IMR-90 (cell line): ENCODE data around the gene CD28. TPM values are rescaled to one million over a fixed set of nuclear protein-coding genes. Genes with fewer than 3 reads are reported as not detected.

ENCODE experiments used
- ATAC-seq: fragments of 200-7000 bp; cut with Tn5 transposase; 2 replicates; pipeline ENCODE4 v1.9.1; 2020; ENCODE audit warnings: low read depth, mild to moderate bottlenecking, moderate library complexity
- BruUV-seq: library from RNA; stranded (reverse); fragments of 400-500 nt; replicated peaks from 2 replicates; lab custom pipeline; 2021; lab: Mats Ljungman, UMichigan
- CTCF ChIA-PET: fragments of 300-600 bp; formaldehyde crosslinking; extraction: SDS; loops from one replicate; lab custom pipeline; 2021; ENCODE audit warnings: antibody characterized with exemption; lab: Yijun Ruan, JAX
- POLR2A ChIA-PET: fragments of 300-600 bp; sonication (Branson Sonifier 250); formaldehyde crosslinking; loops from one replicate; lab custom pipeline; 2022; ENCODE audit warnings: antibody characterized with exemption; ENCODE audit not compliant: unreplicated experiment; lab: Charles Lee
- DNase-seq: peaks from one replicate; pipeline ENCODE4 v3.0.0; 2013
- H2AFZ ChIP-seq: replicated peaks from 2 replicates; pipeline ENCODE3; 2013; ENCODE audit warnings: low read length, mild to moderate bottlenecking; ENCODE audit not compliant: poor library complexity
- H2AK5ac ChIP-seq: 2 replicates; pipeline ENCODE4 v1.6.1; 2013; ENCODE audit warnings: low read depth, low read length, inconsistent platforms
- H2AK9ac ChIP-seq: replicated peaks from 2 replicates; pipeline ENCODE3; 2013; ENCODE audit warnings: mild to moderate bottlenecking, low read depth, low read length, moderate library complexity; ENCODE audit not compliant: poor library complexity
- H2BK120ac ChIP-seq: 2 replicates; pipeline ENCODE4 v1.6.1; 2013; ENCODE audit warnings: low read depth, low read length, inconsistent platforms
- H2BK15ac ChIP-seq: 3 replicates; pipeline ENCODE4 v1.6.1; 2013; ENCODE audit warnings: low read depth, low read length, inconsistent platforms
- H2BK20ac ChIP-seq: 2 replicates; pipeline ENCODE4 v1.6.1; 2013; ENCODE audit warnings: low read depth, mild to moderate bottlenecking, inconsistent platforms, low read length, moderate library complexity
- H2BK5ac ChIP-seq: 2 replicates; pipeline ENCODE4 v1.6.1; 2013; ENCODE audit warnings: mild to moderate bottlenecking, low read depth, low read length, inconsistent platforms; ENCODE audit not compliant: poor library complexity, severe bottlenecking
- H3K14ac ChIP-seq: replicated peaks from 2 replicates; pipeline ENCODE4 v1.6.1; 2013; ENCODE audit warnings: low read depth, low read length, inconsistent platforms
- H3K18ac ChIP-seq: 2 replicates; pipeline ENCODE4 v1.6.1; 2013; ENCODE audit warnings: low read depth, low read length, control low read depth
- H3K23ac ChIP-seq: 2 replicates; pipeline ENCODE4 v1.6.1; 2013; ENCODE audit warnings: low read depth, low read length, inconsistent platforms
- H3K27ac ChIP-seq: 2 replicates; pipeline ENCODE4 v1.5.1; 2013; ENCODE audit warnings: mild to moderate bottlenecking, control low read depth, low read length; ENCODE audit not compliant: insufficient read depth
- H3K27me3 ChIP-seq: 2 replicates; pipeline ENCODE4 v1.6.1; 2013; ENCODE audit warnings: low read length; ENCODE audit not compliant: control insufficient read depth, insufficient read depth
- H3K36me3 ChIP-seq: 2 replicates; pipeline ENCODE4 v1.6.1; 2013; ENCODE audit warnings: low read length, mixed read lengths; ENCODE audit not compliant: control insufficient read depth, insufficient read depth
- H3K4ac ChIP-seq: 2 replicates; pipeline ENCODE4 v1.6.1; 2013; ENCODE audit warnings: low read depth, low read length, inconsistent platforms
- H3K4me1 ChIP-seq: 2 replicates; pipeline ENCODE4 v1.6.1; 2013; ENCODE audit warnings: low read length, mixed read lengths; ENCODE audit not compliant: control insufficient read depth, insufficient read depth
- H3K4me2 ChIP-seq: 2 replicates; pipeline ENCODE4 v1.6.1; 2013; ENCODE audit warnings: low read depth, mild to moderate bottlenecking, control low read depth, low read length, moderate library complexity
- H3K4me3 ChIP-seq: 2 replicates; pipeline ENCODE4 v1.5.1; 2013; ENCODE audit warnings: low read depth, mild to moderate bottlenecking, control low read depth, low read length, moderate library complexity; ENCODE audit not compliant: insufficient read depth
- H3K56ac ChIP-seq: 2 replicates; pipeline ENCODE4 v1.6.1; 2013; ENCODE audit warnings: low read length, inconsistent platforms; ENCODE audit not compliant: insufficient read depth; ENCODE audit errors: extremely low read depth
- H3K79me1 ChIP-seq, 2 experiments: 2 replicates each; pipeline ENCODE4 v1.6.1; 2013; ENCODE audit warnings: low read length in 2 of 2, inconsistent platforms in 1 of 2, low read depth in 1 of 2
- H3K9ac ChIP-seq: 2 replicates; pipeline ENCODE4 v1.6.1; 2013; ENCODE audit warnings: low read depth, low read length, control low read depth
- H3K9me1 ChIP-seq: 2 replicates; pipeline ENCODE4 v1.6.1; 2013; ENCODE audit warnings: low read length, inconsistent platforms; ENCODE audit not compliant: insufficient read depth
- H3K9me3 ChIP-seq: 2 replicates; pipeline ENCODE4 v1.6.1; 2013; ENCODE audit warnings: low read length; ENCODE audit not compliant: control insufficient read depth, insufficient read depth
- H4K20me1 ChIP-seq: 2 replicates; pipeline ENCODE4 v1.6.1; 2013; ENCODE audit warnings: low read length, inconsistent platforms; ENCODE audit not compliant: insufficient read depth
- H4K5ac ChIP-seq: 2 replicates; pipeline ENCODE4 v1.6.1; 2013; ENCODE audit warnings: mild to moderate bottlenecking, low read depth, low read length, control low read depth
- H4K8ac ChIP-seq, 2 experiments: 2 replicates each; pipeline ENCODE4 v1.6.1; 2013; ENCODE audit warnings: low read depth in 2 of 2, low read length in 2 of 2, control low read depth in 1 of 2, inconsistent platforms in 1 of 2
- H4K91ac ChIP-seq: 2 replicates; pipeline ENCODE4 v1.6.1; 2013; ENCODE audit warnings: low read depth, low read length, inconsistent platforms; ENCODE audit not compliant: insufficient read depth
- CEBPB ChIP-seq: IDR thresholded peaks from 2 replicates; pipeline ENCODE4 v1.6.1; 2012; ENCODE audit warnings: low read depth, low read length, improper control_type of control experiment
- CHD1 ChIP-seq: IDR thresholded peaks from 2 replicates; pipeline ENCODE4 v1.6.1; 2012; ENCODE audit warnings: low read depth, low read length, improper control_type of control experiment
- MAFK ChIP-seq: IDR thresholded peaks from 2 replicates; pipeline ENCODE4 v1.6.1; 2012; ENCODE audit warnings: low read depth, low read length, improper control_type of control experiment
- MAZ ChIP-seq: IDR thresholded peaks from 2 replicates; pipeline ENCODE4 v1.6.1; 2012; ENCODE audit warnings: low read depth, mild to moderate bottlenecking, low read length, improper control_type of control experiment, moderate library complexity, borderline replicate concordance
- POLR2A ChIP-seq: IDR thresholded peaks from 2 replicates; pipeline ENCODE4 v1.6.1; 2012; ENCODE audit warnings: mild to moderate bottlenecking, low read depth, low read length
- RAD21 ChIP-seq: IDR thresholded peaks from 2 replicates; pipeline ENCODE4 v1.6.1; 2012; ENCODE audit warnings: low read length, improper control_type of control experiment
- RCOR1 ChIP-seq: IDR thresholded peaks from 2 replicates; pipeline ENCODE4 v1.6.1; 2012; ENCODE audit warnings: mild to moderate bottlenecking, low read length, improper control_type of control experiment; ENCODE audit not compliant: insufficient replicate concordance
- WGBS, 2 experiments: methylation state at CpG; one replicate each; pipeline versions ENCODE4 v1.1.5 to v1.1.7; 2013; ENCODE audit warnings: missing lambda C conversion rate in 2 of 2; ENCODE audit not compliant: insufficient read length in 1 of 2; ENCODE audit errors: extremely low coverage in 2 of 2; 5-methylcytosine and 5-hydroxymethylcytosine counted together
- dilution Hi-C: fragments of 300-500 bp; cut with HindIII; formaldehyde crosslinking; loops from one replicate; pipeline ENCODE4 v1.14.3; 2018; ENCODE audit warnings: low sequenced_read_pairs; ENCODE audit not compliant: unreplicated experiment
- in situ Hi-C: fragments of 300-500 bp; cut with MboI; formaldehyde crosslinking; loops from 3 replicates; pipeline ENCODE4 v1.14.3; 2019; ENCODE audit warnings: low sequenced_read_pairs, inconsistent platforms, mixed read lengths
- intact Hi-C: fragments of 100-400 bp; cut with micrococcal nuclease; formaldehyde crosslinking; loops from 2 replicates; pipeline ENCODE4 v1.10.0; 2022
- polyA plus RNA-seq, 3 experiments: library from polyadenylated mRNA; depleted of rRNA; stranded (reverse); fragments of >200 nt; gene quantifications; 2 replicates each; pipeline ENCODE4 v1.2.3, GENCODE V29; 2012; ENCODE audit warnings: low replicate concordance in 1 of 3
- total RNA-seq: library from RNA; depleted of rRNA; stranded (reverse); fragments of >200 nt; gene quantifications from 2 replicates; pipeline ENCODE4 v1.2.3, GENCODE V29; 2012
- TF ChIP-seq, protein P1 (sequence below): fragments of 150-350 bp; IDR thresholded peaks from 2 replicates; pipeline ENCODE4 v1.6.1; 2017; ENCODE audit warnings: mild to moderate bottlenecking, antibody characterized with exemption, low read length, low read depth
- TF ChIP-seq, protein P2 (sequence below): conservative IDR thresholded peaks from 2 replicates; pipeline ENCODE4 v1.5.1; 2012; ENCODE audit warnings: mild to moderate bottlenecking, low read depth, low read length, improper control_type of control experiment

The CD28 gene
- total and polyA plus RNA-seq, 2 of the 4 experiments (the other 2 are of a cell fraction), result not detected

DNA sequence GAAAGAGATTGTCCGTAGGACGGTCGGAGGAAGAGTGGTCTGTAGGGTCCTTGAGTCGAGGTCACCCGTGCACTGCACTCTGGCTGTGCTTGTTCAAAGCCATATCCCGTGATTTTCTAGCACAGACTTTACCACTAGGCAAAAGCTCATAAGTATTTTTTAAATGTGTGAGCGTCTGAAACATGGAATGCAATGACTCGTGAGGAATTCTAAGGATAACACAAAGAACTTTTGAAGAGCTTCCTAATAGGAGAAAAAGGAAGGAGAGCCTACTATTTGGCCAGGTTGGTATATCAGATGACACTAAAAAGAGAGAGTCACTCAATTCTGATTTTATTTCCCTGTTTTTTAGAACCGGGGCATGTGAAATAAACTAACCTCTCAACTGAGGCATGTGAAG lies 68.3 kb downstream of the CD28 start:
- H3K23ac ChIP-seq, result no peak overlapping the region
- H3K4me3 ChIP-seq, result no peak overlapping the region
- no peaks in the 10 kb centered on the region for H3K9me1 ChIP-seq
- H3K27me3 ChIP-seq, result no peaks in the 10 kb centered on the region
- no peak overlapping the region for H2BK5ac ChIP-seq
- H2BK120ac ChIP-seq, result no peak overlapping the region
- peak; percentile 54 for DNase-seq
- POLR2A ChIA-PET, result no interaction called here
- H2AK5ac ChIP-seq, result 0 out of 2 replicates have a peak overlapping the region, but pooled peaks have one; percentile 23
- no peak overlapping the region for H4K8ac ChIP-seq
- no peak overlapping the region; the same call in 2 of the 3 replicates for H2BK15ac ChIP-seq
- H4K20me1 ChIP-seq, result no peaks in the 10 kb centered on the region
- no peak overlapping the region for H4K91ac ChIP-seq
- TF ChIP-seq POLR2A (no peak), RCOR1 (no peak), CEBPB (no peak), MAFK (no peak), CHD1 (no peak), MAZ (no peak), RAD21 (no peak)
- TF ChIP-seq, protein P1, sequence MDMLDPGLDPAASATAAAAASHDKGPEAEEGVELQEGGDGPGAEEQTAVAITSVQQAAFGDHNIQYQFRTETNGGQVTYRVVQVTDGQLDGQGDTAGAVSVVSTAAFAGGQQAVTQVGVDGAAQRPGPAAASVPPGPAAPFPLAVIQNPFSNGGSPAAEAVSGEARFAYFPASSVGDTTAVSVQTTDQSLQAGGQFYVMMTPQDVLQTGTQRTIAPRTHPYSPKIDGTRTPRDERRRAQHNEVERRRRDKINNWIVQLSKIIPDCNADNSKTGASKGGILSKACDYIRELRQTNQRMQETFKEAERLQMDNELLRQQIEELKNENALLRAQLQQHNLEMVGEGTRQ, result no peak
- TF ChIP-seq, protein P2, sequence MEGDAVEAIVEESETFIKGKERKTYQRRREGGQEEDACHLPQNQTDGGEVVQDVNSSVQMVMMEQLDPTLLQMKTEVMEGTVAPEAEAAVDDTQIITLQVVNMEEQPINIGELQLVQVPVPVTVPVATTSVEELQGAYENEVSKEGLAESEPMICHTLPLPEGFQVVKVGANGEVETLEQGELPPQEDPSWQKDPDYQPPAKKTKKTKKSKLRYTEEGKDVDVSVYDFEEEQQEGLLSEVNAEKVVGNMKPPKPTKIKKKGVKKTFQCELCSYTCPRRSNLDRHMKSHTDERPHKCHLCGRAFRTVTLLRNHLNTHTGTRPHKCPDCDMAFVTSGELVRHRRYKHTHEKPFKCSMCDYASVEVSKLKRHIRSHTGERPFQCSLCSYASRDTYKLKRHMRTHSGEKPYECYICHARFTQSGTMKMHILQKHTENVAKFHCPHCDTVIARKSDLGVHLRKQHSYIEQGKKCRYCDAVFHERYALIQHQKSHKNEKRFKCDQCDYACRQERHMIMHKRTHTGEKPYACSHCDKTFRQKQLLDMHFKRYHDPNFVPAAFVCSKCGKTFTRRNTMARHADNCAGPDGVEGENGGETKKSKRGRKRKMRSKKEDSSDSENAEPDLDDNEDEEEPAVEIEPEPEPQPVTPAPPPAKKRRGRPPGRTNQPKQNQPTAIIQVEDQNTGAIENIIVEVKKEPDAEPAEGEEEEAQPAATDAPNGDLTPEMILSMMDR, result no peak
- H3K9ac ChIP-seq, result no peak overlapping the region
- dilution Hi-C loops, result no loop called here
- H3K14ac ChIP-seq, result peak overlapping the region; percentile 53; the same call in 1 of the 2 replicates
- ATAC-seq, result peak; percentile 56
- CTCF ChIA-PET, result interaction anchor here (0.9 to 1.1 kb wide), 2 partner anchors 9 to 41 kb away, joined by 3 read pairs; no protein-coding TSS in a partner anchor
- no peaks in the 10 kb centered on the region for H3K9me3 ChIP-seq
- 44% methylated on average over 4 of the region's 9 CpGs; no CpG with 5 or more reads in 1 of the 2 experiments for WGBS, 2 experiments
- H2AFZ ChIP-seq, result no peak overlapping the region
- H3K79me1 ChIP-seq, result no peaks in the 10 kb centered on the region
- H3K18ac ChIP-seq, result peak overlapping the region; percentile 13; the same call in 1 of the 2 replicates
- no peak overlapping the region for H3K4me2 ChIP-seq
- no peaks in the 10 kb centered on the region for H3K36me3 ChIP-seq
- H3K4me1 ChIP-seq, result peaks cover 6% of the 10 kb centered on the region
- no peak overlapping the region for H3K27ac ChIP-seq
- no peak overlapping the region for H2AK9ac ChIP-seq
- no peak overlapping the region for H3K56ac ChIP-seq
- H2BK20ac ChIP-seq, result peak overlapping the region; percentile 43; the same call in 1 of the 2 replicates
- in situ Hi-C loops, result no loop called here
- intact Hi-C loops, result no loop called here
- H4K5ac ChIP-seq, result no peak overlapping the region
- no TSS peak for BruUV-seq
- H3K4ac ChIP-seq, result no peak overlapping the region
